ENCODE results near the gene ZNF593. TPM values are rescaled to one million over a fixed set of nuclear protein-coding genes. Genes with fewer than 3 reads are reported as not detected.

The ZNF593 gene
- total and polyA plus RNA-seq, 2 of the 13 experiments (the other 11 are each of a cell fraction or from before 2014, with no cell fraction given) = 37.3 to 55.8 TPM

- TF ChIP-seq ZNF468 (CRISPR knock-in tag; IDR thresholded peaks at IDR 0.05) = no peak
Measured at GRCh38 chr1:26134466-26134865, 35.2 kb upstream of the ZNF593 start (continued).

GRCh38 chr1:26138974-26139558 is 30.6 kb upstream of the ZNF593 start:
- BruUV-seq (replicated peaks) = no TSS peak
- DNase-seq (ENCODE audit: low spot score) (no peak), FAIRE-seq (no peak), ATAC-seq (no peak)
- intact Hi-C loops (cut with micrococcal nuclease; ENCODE audit: unreplicated experiment) = no loop called here
- H3K79me2 ChIP-seq (ENCODE audit: insufficient read depth, low read length) = no peaks in the 10 kb centered on the region
- 17% methylated on average over 3 of the region's 3 CpGs for WGBS (ENCODE audit: low lambda C conversion rate)
- H4K20me1 ChIP-seq (ENCODE audit: insufficient read depth, low read length) = no peaks in the 10 kb centered on the region
- no peak overlapping the region for H2AFZ ChIP-seq (ENCODE audit: low read length)
- in situ Hi-C loops (cut with HindIII; ENCODE audit: extremely low pct_ligation_motif_present, low pct_unique_long_range_greater_than_20kb) = no loop called here
- CTCF ChIA-PET (ENCODE audit: low intra/inter-chr PET ratio, low total read pairs) = no interaction called here
- no peaks in the 10 kb centered on the region for H3K36me3 ChIP-seq (replicated peaks in 1 of 2; ENCODE audit: control insufficient read depth in 1 of 2, insufficient read depth in 2 of 2, low read length in 2 of 2)
- H3K9ac ChIP-seq (ENCODE audit: insufficient read depth, low read depth, low read length) = no peak overlapping the region
- TF ChIP-seq ZKSCAN1 (IDR thresholded peaks at IDR 0.05; ENCODE audit: low read length) (peak; percentile 75), ZKSCAN5 (CRISPR knock-in tag; IDR thresholded peaks at IDR 0.05) (no peak)
- 0 out of 2 replicates have a peak, but pooled peaks cover 9% of the 10 kb centered on the region for H3K4me1 ChIP-seq (ENCODE audit: insufficient read depth, low read length)
- H3K4me3 ChIP-seq (replicated peaks in 1 of 3; ENCODE audit: insufficient read depth in 1 of 3, low read depth in 2 of 3, low read length in 3 of 3) = no peak overlapping the region
- POLR2A ChIA-PET = no interaction called here
- no peaks in the 10 kb centered on the region; a peak in 1 of 5 replicates for H3K27me3 ChIP-seq (ENCODE audit: control insufficient read depth in 1 of 2, insufficient read depth in 2 of 2, low read length in 2 of 2)
- H3K4me2 ChIP-seq (ENCODE audit: low read depth, low read length) = no peak overlapping the region
- no peaks in the 10 kb centered on the region for H3K9me3 ChIP-seq (ENCODE audit: low read length)
- H3K27ac ChIP-seq (ENCODE audit: extremely low read length, insufficient read depth, low read length) = no peak overlapping the region

- Histone ChIP-seq H3K79me2 (ENCODE audit: insufficient read depth, low read length) (no peaks in the 10 kb centered on the region), H3K9me3 (ENCODE audit: low read length) (no peaks in the 10 kb centered on the region), H4K20me1 (ENCODE audit: insufficient read depth, low read length) (no peaks in the 10 kb centered on the region), H3K36me3 (replicated peaks in 1 of 2; ENCODE audit: control insufficient read depth in 1 of 2, insufficient read depth in 2 of 2, low read length in 2 of 2) (no peaks in the 10 kb centered on the region), H2AFZ (ENCODE audit: low read length) (no peak overlapping the region), H3K4me1 (ENCODE audit: insufficient read depth, low read length) (0 out of 2 replicates have a peak, but pooled peaks cover 13% of the 10 kb centered on the region), H3K27ac (ENCODE audit: extremely low read length, insufficient read depth, low read length) (no peak overlapping the region), H3K4me3 (replicated peaks in 1 of 3; ENCODE audit: insufficient read depth in 1 of 3, low read depth in 2 of 3, low read length in 3 of 3) (no peak overlapping the region), H3K27me3 (ENCODE audit: control insufficient read depth in 1 of 2, insufficient read depth in 2 of 2, low read length in 2 of 2) (no peaks in the 10 kb centered on the region; a peak in 2 of 5 replicates), H3K9ac (ENCODE audit: insufficient read depth, low read depth, low read length) (no peak overlapping the region), H3K4me2 (ENCODE audit: low read depth, low read length) (no peak overlapping the region)
- intact Hi-C loops (cut with micrococcal nuclease; ENCODE audit: unreplicated experiment) (no loop called here), in situ Hi-C loops (cut with HindIII; ENCODE audit: extremely low pct_ligation_motif_present, low pct_unique_long_range_greater_than_20kb) (no loop called here)
- ATAC-seq (no peak), DNase-seq (ENCODE audit: low spot score) (no peak), FAIRE-seq (no peak)
- BruUV-seq (replicated peaks) = no TSS peak
- CTCF ChIA-PET (ENCODE audit: low intra/inter-chr PET ratio, low total read pairs) = no interaction called here
- POLR2A ChIA-PET = no interaction called here
- WGBS (ENCODE audit: low lambda C conversion rate) = 75% methylated on average over 8 of the region's 8 CpGs
- TF ChIP-seq ZBTB33 (CRISPR knock-in tag; IDR thresholded peaks at IDR 0.05) (peak; percentile 55; the same call in 1 of the 2 replicates), PAF1 (CRISPR knock-in tag; IDR thresholded peaks at IDR 0.05) (no peak)
Measured at GRCh38 chr1:26142159-26142558, 27.5 kb upstream of the ZNF593 start.
